ENCODE measurements around the gene NOTCH4. TPM values are rescaled to one million over a fixed set of nuclear protein-coding genes. Genes with fewer than 3 reads are reported as not detected.

The NOTCH4 gene
- total and polyA plus RNA-seq, 2 donors (not counting 3 experiments of a cell fraction or from before 2014, with no cell fraction given) = 41.7 to 114 TPM

GRCh38 chr6:32226434-32226833, 2.6 kb upstream of the NOTCH4 start:
- Histone ChIP-seq H3K9ac (replicated peaks; ENCODE audit: extremely low read depth, insufficient read depth, low read length) (no peak overlapping the region), H3K27ac (ENCODE audit: insufficient read depth, low read depth, low read length) (no peak overlapping the region), H3K4me3 (replicated peaks in 1 of 3; ENCODE audit: insufficient read depth in 1 of 3, low read depth in 1 of 3, low read length in 3 of 3) (no peak overlapping the region), H3K9me3 (replicated peaks; ENCODE audit: control insufficient read depth, insufficient read depth, low read length) (no peaks in the 10 kb centered on the region), H3K79me2 (ENCODE audit: control insufficient read depth, insufficient read depth, low read length) (peaks cover 2% of the 10 kb centered on the region), H3K36me3 (ENCODE audit: control insufficient read depth in 2 of 2, extremely low read depth in 1 of 2, insufficient read depth in 2 of 2, low read length in 2 of 2) (peaks cover 0 to 4% of the 10 kb centered on the region in 2 experiments), H4K20me1 (replicated peaks; ENCODE audit: control insufficient read depth, extremely low read depth, insufficient read depth, low read length) (no peaks in the 10 kb centered on the region), H3K9me1 (replicated peaks; ENCODE audit: control insufficient read depth, extremely low read depth, insufficient read depth, low read length) (no peaks in the 10 kb centered on the region), H3K27me3 (ENCODE audit: control insufficient read depth in 2 of 2, insufficient read depth in 2 of 2, low read length in 2 of 2) (no peaks in the 10 kb centered on the region), H2AFZ (ENCODE audit: low read depth, low read length) (no peak overlapping the region), H3K4me1 (ENCODE audit: control insufficient read depth, extremely low read depth, insufficient read depth, low read length) (peaks cover 25% of the 10 kb centered on the region), H3K4me2 (ENCODE audit: insufficient read depth, low read length) (no peak overlapping the region)
- TF ChIP-seq EZH2 (IDR thresholded peaks at IDR 0.05; ENCODE audit: borderline replicate concordance, low read depth, low read length, severe bottlenecking) (no peak), POLR2A (IDR thresholded peaks at IDR 0.05; ENCODE audit: low read depth, low read length) (no peak), GATA2 (IDR thresholded peaks at IDR 0.05; ENCODE audit: insufficient read depth, insufficient read length, low read depth, low read length) (no peak)
- TF ChIP-seq, protein P1, sequence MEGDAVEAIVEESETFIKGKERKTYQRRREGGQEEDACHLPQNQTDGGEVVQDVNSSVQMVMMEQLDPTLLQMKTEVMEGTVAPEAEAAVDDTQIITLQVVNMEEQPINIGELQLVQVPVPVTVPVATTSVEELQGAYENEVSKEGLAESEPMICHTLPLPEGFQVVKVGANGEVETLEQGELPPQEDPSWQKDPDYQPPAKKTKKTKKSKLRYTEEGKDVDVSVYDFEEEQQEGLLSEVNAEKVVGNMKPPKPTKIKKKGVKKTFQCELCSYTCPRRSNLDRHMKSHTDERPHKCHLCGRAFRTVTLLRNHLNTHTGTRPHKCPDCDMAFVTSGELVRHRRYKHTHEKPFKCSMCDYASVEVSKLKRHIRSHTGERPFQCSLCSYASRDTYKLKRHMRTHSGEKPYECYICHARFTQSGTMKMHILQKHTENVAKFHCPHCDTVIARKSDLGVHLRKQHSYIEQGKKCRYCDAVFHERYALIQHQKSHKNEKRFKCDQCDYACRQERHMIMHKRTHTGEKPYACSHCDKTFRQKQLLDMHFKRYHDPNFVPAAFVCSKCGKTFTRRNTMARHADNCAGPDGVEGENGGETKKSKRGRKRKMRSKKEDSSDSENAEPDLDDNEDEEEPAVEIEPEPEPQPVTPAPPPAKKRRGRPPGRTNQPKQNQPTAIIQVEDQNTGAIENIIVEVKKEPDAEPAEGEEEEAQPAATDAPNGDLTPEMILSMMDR (IDR thresholded peaks at IDR 0.05; ENCODE audit: extremely low read depth in 1 of 2, insufficient read depth in 1 of 2, low read depth in 1 of 2, low read length in 2 of 2) = no peak
- FAIRE-seq (no peak), DNase-seq (ENCODE audit: low read depth, low spot score) (no peak)
- dilution Hi-C loops (cut with MboI; ENCODE audit: extremely low pct_ligation_motif_present, low sequenced_read_pairs) = no loop called here
- intact Hi-C loops (cut with micrococcal nuclease) = no loop called here
- CTCF ChIA-PET = no interaction called here
- POLR2A ChIA-PET = no interaction called here
- BruUV-seq (replicated peaks) = no TSS peak

GRCh38 chr6:32224696-32225095, 829 bp upstream of the NOTCH4 start:
- FAIRE-seq = no peak
- peak overlapping the region; percentile 58 for H2AFZ ChIP-seq (ENCODE audit: low read depth, low read length)
- BruUV-seq (replicated peaks) = no TSS peak

More at GRCh38 chr6:32224696-32225095, 829 bp upstream of the NOTCH4 start:
- intact Hi-C loops (cut with micrococcal nuclease) (no loop called here), dilution Hi-C loops (cut with MboI; ENCODE audit: extremely low pct_ligation_motif_present, low sequenced_read_pairs) (no loop called here)
- TF ChIP-seq POLR2AphosphoS5 (IDR thresholded peaks at IDR 0.05; ENCODE audit: insufficient read depth, low read depth, low read length) (no peak), MYC (IDR thresholded peaks at IDR 0.05; ENCODE audit: low read depth, low read length) (no peak), POLR2A (IDR thresholded peaks at IDR 0.05; ENCODE audit: low read depth, low read length) (no peak), EZH2 (IDR thresholded peaks at IDR 0.05; ENCODE audit: borderline replicate concordance, low read depth, low read length, severe bottlenecking) (no peak), FOS (IDR thresholded peaks at IDR 0.05; ENCODE audit: borderline replicate concordance, insufficient read depth, low read length) (no peak), MAX (IDR thresholded peaks at IDR 0.05; ENCODE audit: insufficient read depth, insufficient read length) (no peak), GATA2 (IDR thresholded peaks at IDR 0.05; ENCODE audit: insufficient read depth, insufficient read length, low read depth, low read length) (no peak), JUN (IDR thresholded peaks at IDR 0.05; ENCODE audit: borderline replicate concordance, insufficient read depth, insufficient read length, low read depth) (no peak)
- TF ChIP-seq, protein P1 (IDR thresholded peaks at IDR 0.05; ENCODE audit: extremely low read depth in 1 of 2, insufficient read depth in 1 of 2, low read depth in 1 of 2, low read length in 2 of 2) = no peak
- no peak for DNase-seq (ENCODE audit: low read depth, low spot score)
- Histone ChIP-seq H3K79me2 (ENCODE audit: control insufficient read depth, insufficient read depth, low read length) (peaks cover 2% of the 10 kb centered on the region), H3K27ac (ENCODE audit: insufficient read depth, low read depth, low read length) (no peak overlapping the region), H3K36me3 (ENCODE audit: control insufficient read depth in 2 of 2, extremely low read depth in 1 of 2, insufficient read depth in 2 of 2, low read length in 2 of 2) (peaks cover 3 to 5% of the 10 kb centered on the region in 2 experiments), H3K27me3 (ENCODE audit: control insufficient read depth in 2 of 2, insufficient read depth in 2 of 2, low read length in 2 of 2) (no peaks in the 10 kb centered on the region), H3K4me1 (ENCODE audit: control insufficient read depth, extremely low read depth, insufficient read depth, low read length) (peaks cover 25% of the 10 kb centered on the region), H3K4me3 (replicated peaks in 1 of 3; ENCODE audit: insufficient read depth in 1 of 3, low read depth in 1 of 3, low read length in 3 of 3) (no peak overlapping the region), H3K9me1 (replicated peaks; ENCODE audit: control insufficient read depth, extremely low read depth, insufficient read depth, low read length) (no peaks in the 10 kb centered on the region), H3K9me3 (replicated peaks; ENCODE audit: control insufficient read depth, insufficient read depth, low read length) (no peaks in the 10 kb centered on the region), H4K20me1 (replicated peaks; ENCODE audit: control insufficient read depth, extremely low read depth, insufficient read depth, low read length) (no peaks in the 10 kb centered on the region), H3K4me2 (ENCODE audit: insufficient read depth, low read length) (no peak overlapping the region), H3K9ac (replicated peaks; ENCODE audit: extremely low read depth, insufficient read depth, low read length) (no peak overlapping the region)
- CTCF ChIA-PET = no interaction called here
- POLR2A ChIA-PET = no interaction called here

Data from endothelial cell of umbilical vein (primary cell).